SK-N-SH (cell line): ENCODE results near the gene ATG16L1. TPM values are rescaled to one million over a fixed set of nuclear protein-coding genes. Genes with fewer than 3 reads are reported as not detected.

Experiments used
- CTCF ChIA-PET: fragments of 300-600, 350-600 bp; formaldehyde crosslinking; extraction: SDS; loops from one replicate; lab custom pipeline; 2021; lab: Yijun Ruan, JAX
- POLR2A ChIA-PET: fragments of 350-600 bp; sonication (Branson Sonifier 250); formaldehyde crosslinking; extraction: SDS; loops from one replicate; lab custom pipeline; 2020; ENCODE audit warnings: antibody characterized with exemption, inconsistent platforms; lab: Yijun Ruan, JAX
- DNase-seq: peaks from one replicate; pipeline ENCODE4 v3.0.0; 2012
- H2AFZ ChIP-seq: fragments of 200-600 bp; sonication (generic); 2 replicates; pipeline ENCODE4 v1.8.1; 2016; ENCODE audit warnings: antibody characterized with exemption, mild to moderate bottlenecking, low read depth
- H3F3A ChIP-seq: fragments of 200-600 bp; sonication (generic); replicated peaks from 2 replicates; pipeline ENCODE3; 2016; ENCODE audit warnings: antibody characterized with exemption, mild to moderate bottlenecking; ENCODE audit not compliant: insufficient read depth
- H3K27ac ChIP-seq, 2 experiments: fragments of 200-500 bp in 1 of 2; fragments of 200-600 bp in 1 of 2; sonication (Bioruptor generic) in 1 of 2; sonication (generic), shearing (Covaris generic) in 1 of 2; 2 replicates each; pipeline versions ENCODE4 v1.5.1 to v1.6.1; 2014 to 2016; ENCODE audit warnings: low read depth in 2 of 2, inconsistent platforms in 1 of 2, low read length in 1 of 2, mild to moderate bottlenecking in 1 of 2, mixed read lengths in 1 of 2
- H3K27me3 ChIP-seq: fragments of 200-600 bp; sonication (generic), shearing (Covaris generic); 2 replicates; pipeline ENCODE4 v1.6.1; 2016; ENCODE audit warnings: mixed run types; ENCODE audit not compliant: insufficient read depth
- H3K36me3 ChIP-seq, 2 experiments: fragments of 200-500 bp in 1 of 2; fragments of 200-600 bp in 1 of 2; sonication (Bioruptor generic) in 1 of 2; sonication (generic) in 1 of 2; replicated peaks in 1 of 2; 2 replicates each; pipeline versions ENCODE3 to v1.5.1; 2014 to 2016; ENCODE audit warnings: low read length in 1 of 2, mild to moderate bottlenecking in 1 of 2; ENCODE audit not compliant: insufficient read depth in 2 of 2, control insufficient read depth in 1 of 2
- H3K4me1 ChIP-seq, 2 experiments: fragments of 200-500 bp in 1 of 2; fragments of 200-600 bp in 1 of 2; sonication (Bioruptor generic) in 1 of 2; sonication (generic), shearing (Covaris generic) in 1 of 2; 2 replicates each; pipeline versions ENCODE4 v1.5.1 to v1.6.1; 2014 to 2016; ENCODE audit warnings: low read depth in 1 of 2, low read length in 1 of 2, mixed run types in 1 of 2; ENCODE audit not compliant: insufficient read depth in 2 of 2, control insufficient read depth in 1 of 2
- H3K4me2 ChIP-seq: fragments of 200-600 bp; sonication (generic), shearing (Covaris generic); 2 replicates; pipeline ENCODE4 v1.6.1; 2017; ENCODE audit warnings: mixed run types
- H3K4me3 ChIP-seq, 2 experiments: fragments of 200-500 bp in 1 of 2; fragments of 200-600 bp in 1 of 2; sonication (Bioruptor generic) in 1 of 2; sonication (generic), shearing (Covaris generic) in 1 of 2; 2 replicates each; pipeline versions ENCODE4 v1.5.1 to v1.8.1; 2014 to 2016; ENCODE audit warnings: low read depth in 2 of 2, inconsistent platforms in 1 of 2, low read length in 1 of 2, mild to moderate bottlenecking in 1 of 2, mixed read lengths in 1 of 2, moderate library complexity in 1 of 2
- H3K79me2 ChIP-seq: fragments of 200-600 bp; sonication (generic); 2 replicates; pipeline ENCODE4 v1.8.1; 2017; ENCODE audit warnings: mild to moderate bottlenecking; ENCODE audit not compliant: insufficient read depth
- H3K9ac ChIP-seq: fragments of 200-600 bp; sonication (generic); 2 replicates; pipeline ENCODE4 v1.6.1; 2017; ENCODE audit warnings: mixed run types
- H3K9me2 ChIP-seq: fragments of 200-600 bp; sonication (generic); 2 replicates; pipeline ENCODE4 v1.6.1; 2017; ENCODE audit warnings: mixed run types
- H3K9me3 ChIP-seq: fragments of 200-600 bp; sonication (generic); 2 replicates; pipeline ENCODE4 v1.6.1; 2017; ENCODE audit warnings: mixed run types, mild to moderate bottlenecking, moderate library complexity
- H4K20me1 ChIP-seq: fragments of 200-600 bp; sonication (generic); 2 replicates; pipeline ENCODE4 v1.6.1; 2017; ENCODE audit warnings: mild to moderate bottlenecking, mixed run types; ENCODE audit not compliant: insufficient read depth
- CTCF ChIP-seq: fragments of 200-600 bp; sonication (generic); IDR thresholded peaks from 2 replicates; pipeline ENCODE4 v1.6.1; 2017; ENCODE audit warnings: antibody characterized with exemption, mild to moderate bottlenecking, moderate library complexity
- ELF1 ChIP-seq: IDR thresholded peaks from 2 replicates; pipeline ENCODE4 v1.4.0; 2012
- EP300 ChIP-seq, 2 experiments: IDR thresholded peaks; 2 replicates each; pipeline versions ENCODE4 v1.4.0 to v1.6.1; 2012; ENCODE audit warnings: borderline replicate concordance in 1 of 2, low read depth in 1 of 2, low read length in 1 of 2
- FOSL2 ChIP-seq: IDR thresholded peaks from 2 replicates; pipeline ENCODE4 v1.4.0; 2012; ENCODE audit warnings: low read depth, mild to moderate bottlenecking, moderate library complexity, borderline replicate concordance
- FOXM1 ChIP-seq: IDR thresholded peaks from 2 replicates; pipeline ENCODE4 v1.4.0; 2012; ENCODE audit warnings: low read depth, mild to moderate bottlenecking
- GATA2 ChIP-seq: sonication (generic); formaldehyde crosslinking; IDR thresholded peaks from 2 replicates; pipeline ENCODE4 v1.5.0; 2020; ENCODE audit warnings: mild to moderate bottlenecking, missing genetic modification reagents
- MAX ChIP-seq: IDR thresholded peaks from 2 replicates; pipeline ENCODE4 v1.4.0; 2012; ENCODE audit warnings: low read depth
- MXI1 ChIP-seq: IDR thresholded peaks from 2 replicates; pipeline ENCODE4 v1.6.1; 2012; ENCODE audit warnings: mild to moderate bottlenecking, low read depth, low read length, improper control_type of control experiment
- NRF1 ChIP-seq: IDR thresholded peaks from 2 replicates; pipeline ENCODE4 v1.6.1; 2012; ENCODE audit warnings: low read depth, mild to moderate bottlenecking, low read length
- RAD21 ChIP-seq: IDR thresholded peaks from 2 replicates; pipeline ENCODE4 v1.6.1; 2012; ENCODE audit warnings: mild to moderate bottlenecking, low read length
- RFX5 ChIP-seq: IDR thresholded peaks from 2 replicates; pipeline ENCODE4 v1.6.1; 2012; ENCODE audit warnings: mild to moderate bottlenecking, improper control_type of control experiment, low read length
- SIN3A ChIP-seq: IDR thresholded peaks from 2 replicates; pipeline ENCODE4 v1.6.1; 2012; ENCODE audit warnings: low read depth, mild to moderate bottlenecking, low read length, moderate library complexity, borderline replicate concordance
- TAF1 ChIP-seq: IDR thresholded peaks from 2 replicates; pipeline ENCODE4 v1.6.1; 2012; ENCODE audit warnings: low read depth, mild to moderate bottlenecking, low read length, moderate library complexity, borderline replicate concordance
- TCF12 ChIP-seq: IDR thresholded peaks from 2 replicates; pipeline ENCODE4 v1.4.0; 2012
- USF1 ChIP-seq: IDR thresholded peaks from 2 replicates; pipeline ENCODE4 v1.4.0; 2012; ENCODE audit warnings: low read depth, borderline replicate concordance
- USF2 ChIP-seq: fragments of 150-350 bp; IDR thresholded peaks from 2 replicates; pipeline ENCODE4 v1.6.1; 2017; ENCODE audit warnings: antibody characterized with exemption, low read length, low read depth, borderline replicate concordance
- WGBS: methylation state at CpG from one replicate; pipeline ENCODE4 v1.1.6; 2017; ENCODE audit warnings: low lambda C conversion rate; 5-methylcytosine and 5-hydroxymethylcytosine counted together
- polyA plus RNA-seq, 3 experiments: library from polyadenylated mRNA; depleted of rRNA; stranded (reverse); fragments of >200 nt; gene quantifications; 2 replicates each; pipeline ENCODE4 v1.2.3, GENCODE V29; 2012

ATG16L1 gene
- polyA plus RNA-seq, 1 of the 3 experiments (the other 2 are of a cell fraction): 22.2 TPM

- no peak for DNase-seq
- no peaks in the 10 kb centered on the region for H3K36me3 ChIP-seq
- CTCF ChIA-PET: interaction anchor here (0.7 to 3.1 kb wide), 2 partner anchors 9 to 189 kb away, joined by 3 to 13 read pairs; partner anchors contain the start of gene ATG16L1
Observed at GRCh38 chr2:233242231-233242927, 9.1 kb upstream of the ATG16L1 start.

More at GRCh38 chr2:233242231-233242927, 9.1 kb upstream of the ATG16L1 start:
- H3K27me3 ChIP-seq: no peaks in the 10 kb centered on the region
- POLR2A ChIA-PET: no interaction called here
- H4K20me1 ChIP-seq: no peaks in the 10 kb centered on the region
- H3K27ac ChIP-seq: no peak overlapping the region
- no peaks in the 10 kb centered on the region for H3K9me3 ChIP-seq
- H3K9ac ChIP-seq: no peak overlapping the region
- no peaks in the 10 kb centered on the region for H3K4me1 ChIP-seq
- H3K4me3 ChIP-seq: no peak overlapping the region
- H3K79me2 ChIP-seq: no peaks in the 10 kb centered on the region
- H3K4me2 ChIP-seq: no peak overlapping the region
- no peaks in the 10 kb centered on the region for H3F3A ChIP-seq
- H2AFZ ChIP-seq: peak overlapping the region; percentile 35; the same call in 1 of the 2 replicates
- WGBS: 71% methylated on average over 14 of the region's 14 CpGs
- TF ChIP-seq USF1: no peak
- TF ChIP-seq NRF1: no peak
- no peak for TF ChIP-seq TCF12
- TF ChIP-seq RAD21: no peak
- TF ChIP-seq EP300 (IDR thresholded peaks at IDR 0.05; ENCODE audit: borderline replicate concordance in 1 of 2, low read depth in 1 of 2, low read length in 1 of 2): no peak
- TF ChIP-seq TAF1: no peak
- no peak for TF ChIP-seq FOSL2
- no peak for TF ChIP-seq MAX
- no peak for TF ChIP-seq ELF1
- TF ChIP-seq FOXM1: no peak
- TF ChIP-seq GATA2 (CRISPR knock-in tag): no peak
- no peak for TF ChIP-seq RFX5
- no peak for TF ChIP-seq USF2
- TF ChIP-seq CTCF: no peak
- TF ChIP-seq SIN3A: no peak
- TF ChIP-seq MXI1: no peak
- no peaks in the 10 kb centered on the region for H3K9me2 ChIP-seq
